DND-41 (cell line): Measurements from ENCODE around the gene ABCB9.

Experiments used
- ATAC-seq: fragments of 200-7000 bp; cut with Tn5 transposase; 3 replicates; pipeline ENCODE4 v1.9.1; 2021; ENCODE audit warnings: low read depth; ENCODE audit not compliant: insufficient read depth
- DNase-seq: peaks from one replicate; pipeline ENCODE4 v3.0.0-alpha.2; 2020
- H2AFZ ChIP-seq: 2 replicates; pipeline ENCODE4 v1.6.0; 2012; ENCODE audit warnings: low read depth, low read length
- H3K27ac ChIP-seq: 2 replicates; pipeline ENCODE4 v1.5.1; 2012; ENCODE audit warnings: low read length, inconsistent platforms
- H3K27me3 ChIP-seq: fragments of 200-600 bp; sonication (generic); 2 replicates; pipeline ENCODE4 v1.6.0; 2012; ENCODE audit warnings: low read length, mild to moderate bottlenecking, inconsistent platforms; ENCODE audit not compliant: insufficient read depth, poor library complexity
- H3K36me3 ChIP-seq: 2 replicates; pipeline ENCODE4 v1.5.1; 2012; ENCODE audit warnings: low read length, inconsistent platforms; ENCODE audit not compliant: insufficient read depth
- H3K4me1 ChIP-seq: 2 replicates; pipeline ENCODE4 v1.5.1; 2012; ENCODE audit warnings: mild to moderate bottlenecking, low read length; ENCODE audit not compliant: insufficient read depth
- H3K4me2 ChIP-seq: 2 replicates; pipeline ENCODE4 v1.6.0; 2012; ENCODE audit warnings: mild to moderate bottlenecking, moderate library complexity, low read length, inconsistent platforms; ENCODE audit not compliant: insufficient read depth
- H3K4me3 ChIP-seq, 2 experiments: fragments of 200-600 bp in 1 of 2; shearing (Covaris generic) in 1 of 2; 2 replicates each; pipeline ENCODE4 v1.5.1; 2012 to 2016; ENCODE audit warnings: inconsistent platforms in 2 of 2, low read length in 2 of 2, mild to moderate bottlenecking in 2 of 2, low read depth in 1 of 2, moderate library complexity in 1 of 2
- H3K79me2 ChIP-seq: 2 replicates; pipeline ENCODE4 v1.6.0; 2012; ENCODE audit warnings: low read length, inconsistent platforms; ENCODE audit not compliant: insufficient read depth
- H3K9ac ChIP-seq: 2 replicates; pipeline ENCODE4 v1.6.0; 2012; ENCODE audit warnings: low read depth, mild to moderate bottlenecking, inconsistent platforms, low read length, moderate library complexity
- H3K9me3 ChIP-seq: 2 replicates; pipeline ENCODE4 v1.5.1; 2012; ENCODE audit warnings: low read length, moderate library complexity, mild to moderate bottlenecking, inconsistent platforms; ENCODE audit not compliant: insufficient read depth, severe bottlenecking
- H4K20me1 ChIP-seq: 2 replicates; pipeline ENCODE4 v1.6.0; 2012; ENCODE audit warnings: low read length; ENCODE audit not compliant: insufficient read depth
- CTCF ChIP-seq: IDR thresholded peaks from 2 replicates; pipeline ENCODE4 v1.5.1; 2012; ENCODE audit warnings: borderline replicate concordance, low read length, moderate library complexity, mild to moderate bottlenecking; ENCODE audit not compliant: poor library complexity, severe bottlenecking; ENCODE audit errors: extremely low read depth
- EZH2 ChIP-seq: IDR thresholded peaks from 3 replicates; pipeline ENCODE4 v1.6.1; 2012; ENCODE audit warnings: borderline replicate concordance, low read depth, mild to moderate bottlenecking, moderate library complexity, low read length, inconsistent platforms; ENCODE audit not compliant: severe bottlenecking

ABCB9 gene

DNA sequence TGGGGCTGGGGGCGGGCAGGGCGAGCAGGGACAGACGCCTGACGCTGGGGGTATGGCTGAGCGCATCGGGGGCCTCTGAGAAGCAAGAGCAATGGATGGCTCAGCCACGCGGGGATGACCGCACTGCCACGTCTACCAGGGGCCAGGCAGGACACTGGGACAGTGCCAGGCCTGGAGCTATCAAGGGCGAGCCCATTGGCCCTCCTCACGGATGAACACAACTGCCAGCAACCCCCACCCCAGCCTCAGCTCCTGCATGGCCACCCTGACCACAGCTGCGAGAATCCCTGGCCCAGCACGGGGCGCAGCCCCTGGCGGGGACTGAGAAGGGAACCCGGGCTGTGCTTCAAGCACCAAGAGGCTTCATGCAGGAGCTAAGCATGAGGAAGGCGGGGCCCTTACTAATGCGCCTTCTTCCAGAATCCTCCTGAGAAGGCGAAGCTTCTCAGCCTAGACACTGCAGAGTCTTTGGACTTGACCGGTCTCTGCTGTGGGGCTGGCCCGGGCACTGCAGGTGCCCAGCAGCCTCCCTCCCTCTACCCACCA, 23.7 kb upstream of the ABCB9 start:
- DNase-seq: no peak
- no peaks in the 10 kb centered on the region for H3K36me3 ChIP-seq
- no peak for TF ChIP-seq EZH2
- no peak for TF ChIP-seq CTCF

GRCh38 chr12:122989225-122989839, 23.1 kb upstream of the ABCB9 start:
- Histone ChIP-seq H3K36me3 (0 out of 2 replicates have a peak, but pooled peaks cover 3% of the 10 kb centered on the region), H2AFZ (no peak overlapping the region), H3K4me3 (no peak overlapping the region), H4K20me1 (no peaks in the 10 kb centered on the region; the same call in none of the 2 replicates), H3K4me2 (no peak overlapping the region), H3K4me1 (no peaks in the 10 kb centered on the region), H3K79me2 (no peaks in the 10 kb centered on the region), H3K9ac (no peak overlapping the region), H3K27ac (no peak overlapping the region), H3K27me3 (no peaks in the 10 kb centered on the region), H3K9me3 (no peaks in the 10 kb centered on the region)
- ATAC-seq: no peak
- no peak for DNase-seq
- TF ChIP-seq CTCF (peak; percentile 15), EZH2 (no peak)

More for the DNA sequence above, 23.7 kb upstream of the ABCB9 start:
- H3K4me3 ChIP-seq: no peak overlapping the region
- H3K4me1 ChIP-seq: no peaks in the 10 kb centered on the region
- H3K79me2 ChIP-seq: no peaks in the 10 kb centered on the region
- H3K9ac ChIP-seq: no peak overlapping the region
- H3K4me2 ChIP-seq: no peak overlapping the region
- H3K9me3 ChIP-seq: no peaks in the 10 kb centered on the region
- no peak overlapping the region for H2AFZ ChIP-seq
- no peaks in the 10 kb centered on the region; the same call in 1 of the 2 replicates for H4K20me1 ChIP-seq
- H3K27me3 ChIP-seq: no peaks in the 10 kb centered on the region
- ATAC-seq: no peak
- no peak overlapping the region for H3K27ac ChIP-seq

DNA sequence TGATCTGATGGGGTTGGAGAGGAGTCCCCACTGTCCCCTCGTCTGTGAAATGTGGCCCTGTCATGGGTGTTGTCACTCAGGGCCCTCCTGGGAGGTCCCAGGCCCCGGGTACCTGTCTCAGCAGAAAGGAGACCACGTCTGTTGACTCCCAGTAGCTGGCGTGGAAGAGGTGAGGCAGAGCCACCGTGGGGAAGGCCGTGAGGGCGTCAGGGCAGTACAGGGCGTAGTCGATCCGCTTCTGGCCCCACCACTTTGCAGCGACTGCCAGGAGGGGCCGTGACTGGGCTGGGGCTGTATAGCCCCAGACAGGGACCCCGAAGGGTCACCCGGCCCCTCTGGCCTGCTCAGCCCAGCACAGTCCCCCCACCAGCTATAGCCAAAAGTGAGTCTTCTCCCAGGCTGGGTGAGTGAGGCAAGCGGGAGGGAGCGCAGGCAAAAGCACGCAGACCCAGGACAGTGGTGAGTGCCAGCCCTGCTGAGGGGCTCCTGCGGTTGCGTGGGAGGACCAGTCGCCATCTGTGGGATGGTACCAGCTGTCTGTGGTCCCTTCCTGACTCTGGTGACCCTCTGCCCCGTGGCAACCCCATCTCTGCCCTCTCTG, 22.4 kb upstream of the ABCB9 start:
- DNase-seq (no peak), ATAC-seq (no peak)
- Histone ChIP-seq H4K20me1 (no peaks in the 10 kb centered on the region; the same call in none of the 2 replicates), H3K4me3 (no peak overlapping the region), H3K9me3 (no peaks in the 10 kb centered on the region), H3K9ac (no peak overlapping the region), H2AFZ (no peak overlapping the region), H3K4me2 (no peak overlapping the region), H3K27me3 (no peaks in the 10 kb centered on the region), H3K4me1 (no peaks in the 10 kb centered on the region), H3K36me3 (peaks cover 3% of the 10 kb centered on the region; the same call in 1 of the 2 replicates), H3K79me2 (no peaks in the 10 kb centered on the region), H3K27ac (no peak overlapping the region)
- no peak for TF ChIP-seq CTCF
